HL-60/S4 treated with retinoic acid at 250 ng/mL for 4 days and 3 days (cell line): Measurements from ENCODE around the gene RHOT2.

ENCODE experiments used
- in situ Hi-C: fragments of 300-500 bp; cut with MboI; formaldehyde crosslinking; loops from 2 replicates; pipeline ENCODE4 v1.7.0; 2022; ENCODE audit warnings: low sequenced_read_pairs

RHOT2 gene

GRCh38 chr16:667780-668518, at the start of gene RHOT2:
RHOT2 (plus strand) TSS chr16:668132; CDS start chr16:668200, 68 bp downstream.
- in situ Hi-C loops, result no loop called here

- in situ Hi-C loops, result no loop called here
Measured at GRCh38 chr16:619476-620100, 48.3 kb upstream of the RHOT2 start.

GRCh38 chr16:620700-621525, 47.0 kb upstream of the RHOT2 start:
- in situ Hi-C loops, result no loop called here

- in situ Hi-C loops, result no loop called here
Measured at GRCh38 chr16:621526-622105, 46.3 kb upstream of the RHOT2 start.

GRCh38 chr16:622920-623280, 45.0 kb upstream of the RHOT2 start:
- in situ Hi-C loops, result no loop called here

- in situ Hi-C loops, result no loop called here
Measured at GRCh38 chr16:624526-625070, 43.3 kb upstream of the RHOT2 start.

- in situ Hi-C loops, result no loop called here
Measured at GRCh38 chr16:625117-625976, 42.6 kb upstream of the RHOT2 start.

GRCh38 chr16:625977-626765, 41.8 kb upstream of the RHOT2 start:
- in situ Hi-C loops, result no loop called here

- in situ Hi-C loops, result no loop called here
Measured at GRCh38 chr16:626787-627453, 41.0 kb upstream of the RHOT2 start.

- in situ Hi-C loops, result no loop called here
Measured at GRCh38 chr16:627454-628239, 40.3 kb upstream of the RHOT2 start.

GRCh38 chr16:628321-629061, 39.4 kb upstream of the RHOT2 start:
- in situ Hi-C loops, result no loop called here

- in situ Hi-C loops, result no loop called here
Measured at GRCh38 chr16:629185-629832, 38.6 kb upstream of the RHOT2 start.

GRCh38 chr16:629833-630248, 38.1 kb upstream of the RHOT2 start:
- in situ Hi-C loops, result no loop called here

GRCh38 chr16:630249-630814, 37.6 kb upstream of the RHOT2 start:
- in situ Hi-C loops, result no loop called here

- in situ Hi-C loops, result no loop called here
Measured at GRCh38 chr16:630815-631405, 37.0 kb upstream of the RHOT2 start, which contains the start of gene WFIKKN1. WFIKKN1 (plus strand) TSS chr16:630985; CDS start chr16:631254, 269 bp downstream.

GRCh38 chr16:631808-632358, 36.0 kb upstream of the RHOT2 start:
- in situ Hi-C loops, result no loop called here
